ENCODE measurements around the gene MSMP.

- TF ChIP-seq POLR2A (IDR thresholded peaks at IDR 0.05) (no peak), CTCF (IDR thresholded peaks at IDR 0.05) (no peak)
These were observed 41.6 kb upstream of the MSMP start for GRCh38 chr9:35795695-35796094.

Data from Peyer's patch (tissue), 4 donors.